GM18502 (cell line): ENCODE data around the gene MRGPRD.

Experiments
- ATAC-seq: cut with Tn5 transposase; IDR thresholded peaks from one replicate; pipeline ENCODE4 v1.9.1; 2021; ENCODE audit warnings: mild to moderate bottlenecking; ENCODE audit not compliant: unreplicated experiment, poor library complexity

Gene MRGPRD

GRCh38 chr11:68980776-68981065 lies at the start of gene MRGPRD:
MRGPRD (minus strand) TSS chr11:68980986; CDS start chr11:68980986, 0 bp downstream.
- ATAC-seq: no peak

- ATAC-seq: no peak
These were observed 49.5 kb upstream of the MRGPRD start for GRCh38 chr11:69030301-69030700.

GRCh38 chr11:69027704-69028372 lies 47.1 kb upstream of the MRGPRD start:
- ATAC-seq: no peak

- no peak for ATAC-seq
These were observed 43.7 kb upstream of the MRGPRD start for GRCh38 chr11:69024509-69024908.

- no peak for ATAC-seq
These were observed 41.5 kb upstream of the MRGPRD start for GRCh38 chr11:69022260-69022659.

GRCh38 chr11:69018924-69019323 lies 38.1 kb upstream of the MRGPRD start:
- no peak for ATAC-seq

- no peak for ATAC-seq
These were observed 37.2 kb upstream of the MRGPRD start for GRCh38 chr11:69017951-69018350.

- no peak for ATAC-seq
These were observed 34.2 kb upstream of the MRGPRD start for GRCh38 chr11:69014898-69015549.

GRCh38 chr11:69014084-69014851 lies 33.5 kb upstream of the MRGPRD start:
- no peak for ATAC-seq

- no peak for ATAC-seq
These were observed 32.5 kb upstream of the MRGPRD start, which contains the start of gene MRGPRF for GRCh38 chr11:69013009-69013951. MRGPRF (minus strand) TSS chr11:69013246; CDS start chr11:69009901, 3,345 bp downstream.

- no peak for ATAC-seq
These were observed 31.6 kb upstream of the MRGPRD start for GRCh38 chr11:69012092-69013008.

GRCh38 chr11:69011624-69012091 lies 30.9 kb upstream of the MRGPRD start:
- no peak for ATAC-seq

- no peak for ATAC-seq
These were observed 30.3 kb upstream of the MRGPRD start for GRCh38 chr11:69010964-69011623.

- ATAC-seq: no peak
These were observed 29.6 kb upstream of the MRGPRD start for GRCh38 chr11:69010361-69010891.

GRCh38 chr11:69009441-69010211 lies 28.8 kb upstream of the MRGPRD start:
- ATAC-seq: no peak

GRCh38 chr11:69008737-69009440 lies 28.1 kb upstream of the MRGPRD start:
- no peak for ATAC-seq

- no peak for ATAC-seq
These were observed 27.2 kb upstream of the MRGPRD start for GRCh38 chr11:69007975-69008381.
